Chondrocyte (in vitro differentiated cells): ENCODE data around the gene TRIM58. TPM values are rescaled to one million over a fixed set of nuclear protein-coding genes. Genes with fewer than 3 reads are reported as not detected.

Experiments
- DNase-seq: peaks from one replicate; pipeline ENCODE4 v3.0.0; 2021; ENCODE audit warnings: mixed read lengths, low spot score
- H3K27ac Mint-ChIP-seq: one replicate; pipeline ENCODE4 v1.8.0; 2021; ENCODE audit warnings: mild to moderate bottlenecking, moderate library complexity, mixed read lengths; ENCODE audit not compliant: unreplicated experiment
- H3K27me3 Mint-ChIP-seq: 2 replicates; pipeline ENCODE4 v1.8.0; 2021; ENCODE audit warnings: low read depth, mixed read lengths
- H3K36me3 Mint-ChIP-seq: 2 replicates; pipeline ENCODE4 v1.8.0; 2021; ENCODE audit warnings: low read depth, mixed read lengths
- H3K4me1 Mint-ChIP-seq: 2 replicates; pipeline ENCODE4 v1.8.0; 2021; ENCODE audit warnings: low read depth, mild to moderate bottlenecking, mixed read lengths
- H3K4me3 Mint-ChIP-seq: one replicate; pipeline ENCODE4 v1.8.0; 2021; ENCODE audit warnings: mild to moderate bottlenecking, moderate library complexity, mixed read lengths; ENCODE audit not compliant: unreplicated experiment
- H3K9me3 Mint-ChIP-seq: 2 replicates; pipeline ENCODE4 v1.8.0; 2021; ENCODE audit warnings: low read depth, mixed read lengths
- total RNA-seq: library from RNA; stranded (reverse); gene quantifications from 3 replicates; pipeline ENCODE4 v1.2.1, GENCODE V29; 2021
- TF ChIP-seq, protein P1 (sequence below): fragments of 200-600 bp; sonication (generic); IDR thresholded peaks from 2 replicates; pipeline ENCODE4 v1.5.0; 2021; ENCODE audit warnings: antibody characterized with exemption, mild to moderate bottlenecking, moderate library complexity

TRIM58 gene
- total RNA-seq, 1 donor from 2014 or later: 0.70 TPM

GRCh38 chr1:247855911-247856310 lies 1.1 kb upstream of the TRIM58 start:
- Mint-ChIP-seq H3K27ac (no peak overlapping the region), H3K36me3 (no peaks in the 10 kb centered on the region), H3K9me3 (peaks cover 20% of the 10 kb centered on the region), H3K4me3 (no peak overlapping the region), H3K27me3 (no peaks in the 10 kb centered on the region), H3K4me1 (peaks cover 4% of the 10 kb centered on the region)
- no peak for DNase-seq
- TF ChIP-seq, protein P1, sequence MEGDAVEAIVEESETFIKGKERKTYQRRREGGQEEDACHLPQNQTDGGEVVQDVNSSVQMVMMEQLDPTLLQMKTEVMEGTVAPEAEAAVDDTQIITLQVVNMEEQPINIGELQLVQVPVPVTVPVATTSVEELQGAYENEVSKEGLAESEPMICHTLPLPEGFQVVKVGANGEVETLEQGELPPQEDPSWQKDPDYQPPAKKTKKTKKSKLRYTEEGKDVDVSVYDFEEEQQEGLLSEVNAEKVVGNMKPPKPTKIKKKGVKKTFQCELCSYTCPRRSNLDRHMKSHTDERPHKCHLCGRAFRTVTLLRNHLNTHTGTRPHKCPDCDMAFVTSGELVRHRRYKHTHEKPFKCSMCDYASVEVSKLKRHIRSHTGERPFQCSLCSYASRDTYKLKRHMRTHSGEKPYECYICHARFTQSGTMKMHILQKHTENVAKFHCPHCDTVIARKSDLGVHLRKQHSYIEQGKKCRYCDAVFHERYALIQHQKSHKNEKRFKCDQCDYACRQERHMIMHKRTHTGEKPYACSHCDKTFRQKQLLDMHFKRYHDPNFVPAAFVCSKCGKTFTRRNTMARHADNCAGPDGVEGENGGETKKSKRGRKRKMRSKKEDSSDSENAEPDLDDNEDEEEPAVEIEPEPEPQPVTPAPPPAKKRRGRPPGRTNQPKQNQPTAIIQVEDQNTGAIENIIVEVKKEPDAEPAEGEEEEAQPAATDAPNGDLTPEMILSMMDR: no peak

GRCh38 chr1:247857985-247858619 lies 1.1 kb downstream of the TRIM58 start:
- no peak for DNase-seq
- Mint-ChIP-seq H3K36me3 (no peaks in the 10 kb centered on the region), H3K27ac (no peak overlapping the region), H3K27me3 (no peaks in the 10 kb centered on the region), H3K4me1 (peaks cover 4% of the 10 kb centered on the region), H3K9me3 (peaks cover 16% of the 10 kb centered on the region), H3K4me3 (no peak overlapping the region)
- TF ChIP-seq, protein P1: no peak

DNA sequence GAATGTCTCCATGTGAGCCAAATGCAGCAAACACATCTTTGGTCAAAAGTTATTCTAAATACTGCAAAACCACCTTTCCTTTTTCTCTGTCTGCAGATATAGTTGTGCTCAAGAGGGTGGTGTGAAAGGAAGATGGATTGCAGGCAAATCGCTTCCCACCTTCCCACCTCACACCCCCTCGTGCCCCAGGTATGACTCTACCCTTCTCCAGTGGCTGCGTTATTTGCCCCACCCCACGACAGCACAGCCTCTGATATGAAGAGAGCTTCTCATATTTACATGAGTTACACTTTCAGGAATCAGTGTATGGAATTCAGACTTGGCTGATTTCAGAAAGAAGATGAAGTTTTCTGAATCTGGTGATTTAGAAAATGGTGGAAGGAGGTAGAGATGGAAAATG lies 5.8 kb downstream of the TRIM58 start:
- TF ChIP-seq, protein P1: no peak
- Mint-ChIP-seq H3K4me3 (no peak overlapping the region), H3K4me1 (peaks cover 3% of the 10 kb centered on the region), H3K9me3 (peaks cover 18% of the 10 kb centered on the region), H3K36me3 (no peaks in the 10 kb centered on the region), H3K27me3 (no peaks in the 10 kb centered on the region), H3K27ac (no peak overlapping the region)
- DNase-seq: no peak

DNA sequence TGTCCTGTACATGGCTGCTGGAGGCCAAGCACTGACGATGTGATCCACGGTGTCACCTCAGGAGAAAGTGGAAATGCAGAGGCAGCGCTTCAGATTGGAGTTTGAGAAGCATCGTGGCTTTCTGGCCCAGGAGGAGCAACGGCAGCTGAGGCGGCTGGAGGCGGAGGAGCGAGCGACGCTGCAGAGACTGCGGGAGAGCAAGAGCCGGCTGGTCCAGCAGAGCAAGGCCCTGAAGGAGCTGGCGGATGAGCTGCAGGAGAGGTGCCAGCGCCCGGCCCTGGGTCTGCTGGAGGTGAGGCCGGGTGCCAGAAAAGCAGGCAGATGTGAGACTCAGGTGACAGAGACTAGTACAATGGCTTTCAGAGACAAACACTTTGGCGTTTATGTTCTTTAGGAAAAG lies 7.7 kb downstream of the TRIM58 start:
- Mint-ChIP-seq H3K4me3 (no peak overlapping the region), H3K36me3 (no peaks in the 10 kb centered on the region), H3K27me3 (no peaks in the 10 kb centered on the region), H3K27ac (no peak overlapping the region), H3K9me3 (peaks cover 30% of the 10 kb centered on the region), H3K4me1 (no peaks in the 10 kb centered on the region)
- TF ChIP-seq, protein P1: no peak
- DNase-seq: no peak

GRCh38 chr1:247865416-247865815 lies 8.4 kb downstream of the TRIM58 start:
- H3K27ac Mint-ChIP-seq: no peak overlapping the region
- no peaks in the 10 kb centered on the region for H3K27me3 Mint-ChIP-seq
- H3K4me3 Mint-ChIP-seq: no peak overlapping the region
- no peaks in the 10 kb centered on the region for H3K4me1 Mint-ChIP-seq
- peaks cover 33% of the 10 kb centered on the region for H3K9me3 Mint-ChIP-seq
- TF ChIP-seq, protein P1: no peak
- no peak for DNase-seq
- H3K36me3 Mint-ChIP-seq: no peaks in the 10 kb centered on the region
